ENCODE measurements around the gene ADK.

ADK gene

DNA sequence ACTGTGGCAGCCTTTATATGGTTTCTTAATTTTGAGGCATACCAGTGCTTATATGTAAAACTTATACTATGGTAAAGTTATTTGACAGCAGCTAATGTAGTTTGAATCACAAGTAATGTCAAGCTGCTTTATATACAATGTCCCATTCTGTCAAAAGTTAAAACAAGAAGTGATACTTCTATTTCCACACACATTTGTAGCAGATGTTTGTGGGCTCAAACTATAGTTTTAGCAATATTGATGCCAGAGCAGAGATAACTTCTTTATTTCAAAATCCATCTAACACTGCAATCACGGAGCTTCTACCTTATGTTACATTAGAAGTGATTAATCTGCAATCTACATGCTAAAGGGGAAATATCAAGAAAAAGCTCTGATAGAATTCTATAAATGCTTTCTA, 149.6 kb downstream of the ADK start:
- TF ChIP-seq POLR2A (IDR thresholded peaks at IDR 0.05; ENCODE audit: low read depth, low read length), result no peak
- DNase-seq (ENCODE audit: insufficient read length, low spot score), result no peak
- FAIRE-seq, result peak; percentile 60

DNA sequence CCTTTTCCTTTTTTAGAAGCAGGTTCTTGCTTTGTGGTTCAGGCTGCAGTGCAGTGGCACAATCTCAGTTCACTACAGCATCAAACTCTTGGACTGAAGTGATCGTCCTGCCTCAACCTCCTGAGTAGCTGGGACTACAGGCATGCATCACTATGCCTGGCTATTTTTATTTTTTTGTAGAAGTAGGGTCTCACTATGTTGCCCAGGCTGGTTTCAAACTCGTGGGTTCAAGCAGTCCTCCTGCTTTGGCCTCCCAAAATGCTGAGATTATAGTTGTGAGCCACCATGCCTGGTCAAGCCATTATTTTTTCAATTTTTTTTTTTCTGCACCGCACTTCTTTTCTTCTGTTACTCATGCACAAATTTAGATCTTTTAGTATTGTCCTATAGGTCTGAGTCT, 154.7 kb downstream of the ADK start:
- TF ChIP-seq POLR2A (IDR thresholded peaks at IDR 0.05; ENCODE audit: low read depth, low read length), result no peak
- peak; percentile 6 for FAIRE-seq
- DNase-seq (ENCODE audit: insufficient read length, low spot score), result no peak

DNA sequence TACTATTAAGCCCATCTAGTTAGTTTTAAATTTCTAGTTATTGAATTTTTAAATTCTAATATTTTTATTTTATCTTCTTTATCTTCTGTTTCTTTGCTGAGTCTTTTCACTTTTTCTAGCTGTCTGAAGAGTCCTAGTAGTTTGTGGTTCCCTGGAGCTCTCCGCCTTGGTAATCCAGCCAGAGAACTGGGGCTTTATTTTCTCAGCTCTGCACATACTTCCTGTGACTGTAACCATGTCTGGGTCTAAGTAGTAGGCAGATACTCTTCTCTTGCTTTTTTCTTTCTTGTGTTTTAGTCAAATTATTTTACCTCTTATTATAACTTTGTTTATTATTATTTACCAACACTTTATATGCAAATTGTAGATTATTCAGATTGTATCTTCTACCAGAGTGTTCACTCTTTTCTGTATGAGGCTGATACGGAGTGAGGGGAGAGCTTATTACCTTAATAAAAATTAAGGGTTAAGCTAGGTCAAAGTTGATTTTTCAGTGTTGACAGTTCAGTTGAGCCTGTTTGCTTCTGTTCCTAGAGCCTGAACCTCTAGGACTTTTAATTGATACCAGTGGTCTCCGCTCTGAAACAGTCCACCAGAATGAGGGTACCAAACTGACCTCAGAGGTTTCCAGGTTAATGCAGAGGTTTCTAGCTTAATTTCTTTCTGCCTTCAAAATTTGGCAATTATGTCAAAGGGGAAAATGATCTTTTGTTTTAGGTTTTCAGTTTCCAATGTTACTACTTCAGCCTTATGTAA, 155.4 kb downstream of the ADK start:
- TF ChIP-seq POLR2A (IDR thresholded peaks at IDR 0.05; ENCODE audit: low read depth, low read length), result no peak
- peak; percentile 68 for FAIRE-seq
- DNase-seq (ENCODE audit: insufficient read length, low spot score), result no peak

DNA sequence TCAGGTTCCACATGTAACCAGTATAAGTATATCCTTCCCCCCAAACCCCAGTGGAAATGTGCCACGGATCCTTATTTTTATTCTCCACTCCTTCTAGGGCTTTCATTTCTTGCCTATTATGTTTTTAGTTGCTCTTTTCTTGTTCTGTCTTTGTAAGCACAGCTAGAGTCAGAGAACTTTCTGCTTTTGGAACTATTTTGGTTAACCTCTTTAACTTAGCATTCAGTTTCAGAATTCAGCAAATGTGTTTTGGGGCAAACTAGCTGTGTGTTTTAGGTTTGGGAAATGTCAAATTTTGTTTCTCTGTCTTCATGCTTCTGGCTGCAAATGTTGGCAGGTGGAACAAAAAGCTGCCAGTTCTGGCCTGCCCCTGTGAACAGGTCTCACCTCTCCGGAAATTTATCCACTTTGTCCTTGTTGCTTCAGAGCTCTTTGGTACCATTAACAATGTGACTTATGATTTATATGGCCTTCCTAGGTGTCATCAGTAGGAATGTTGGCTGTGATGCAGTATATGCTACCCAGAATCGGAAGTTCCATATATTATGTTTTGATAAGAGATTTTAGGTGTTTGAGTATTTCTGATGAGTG, 156.1 kb downstream of the ADK start:
- TF ChIP-seq POLR2A (IDR thresholded peaks at IDR 0.05; ENCODE audit: low read depth, low read length), result no peak
- peak; percentile 61 for FAIRE-seq
- DNase-seq (ENCODE audit: insufficient read length, low spot score), result no peak

DNA sequence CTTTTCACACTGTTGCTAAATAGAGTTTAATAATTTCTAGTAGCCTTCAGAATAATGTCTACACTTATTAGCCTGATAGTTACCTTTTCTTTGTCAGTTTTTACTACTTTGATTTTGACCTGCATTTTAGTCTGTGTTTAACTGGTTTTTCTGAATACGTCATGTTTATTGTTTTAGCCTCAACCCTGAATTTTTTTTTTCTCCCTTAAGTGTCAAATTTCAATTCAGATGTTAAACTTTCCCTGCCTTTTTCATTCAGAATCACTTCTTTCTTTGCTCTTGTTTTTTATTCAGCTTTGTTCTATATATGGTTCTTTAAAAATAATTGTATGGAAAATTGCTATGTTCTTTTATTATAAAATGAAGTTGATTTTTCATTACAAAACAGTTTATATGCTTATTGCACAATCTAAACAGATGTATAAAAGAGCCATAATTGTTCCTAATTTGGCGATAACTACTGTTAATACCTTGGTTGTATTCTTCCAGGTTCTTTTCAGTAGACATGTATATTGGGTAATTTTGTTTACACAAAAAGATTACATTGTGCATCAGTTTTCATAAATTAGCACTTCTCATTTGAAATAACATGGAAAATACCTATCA, 159.7 kb downstream of the ADK start:
- DNase-seq (ENCODE audit: insufficient read length, low spot score) (no peak), FAIRE-seq (no peak)
- no peak for TF ChIP-seq POLR2A (IDR thresholded peaks at IDR 0.05; ENCODE audit: low read depth, low read length)

DNA sequence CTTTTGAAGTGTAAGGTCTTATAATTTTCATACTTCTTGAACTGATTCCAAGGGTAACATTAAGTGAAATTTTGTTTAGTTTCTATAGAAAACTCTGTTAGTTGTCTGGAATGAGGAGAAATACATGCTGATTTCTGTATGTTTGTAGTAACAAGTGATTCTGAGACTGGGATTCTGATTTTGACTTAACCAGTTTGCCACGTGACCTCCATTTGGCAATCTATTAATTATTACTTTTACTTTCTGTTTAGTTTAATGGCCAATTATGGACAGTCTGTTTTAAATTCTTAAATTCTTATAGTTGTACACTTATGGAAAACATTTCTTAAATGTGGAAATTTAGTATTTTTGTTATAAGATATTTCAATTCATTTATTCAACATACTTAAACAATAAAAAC, 163.1 kb downstream of the ADK start:
- peak; percentile 55 for FAIRE-seq
- no peak for DNase-seq (ENCODE audit: insufficient read length, low spot score)
- TF ChIP-seq POLR2A (IDR thresholded peaks at IDR 0.05; ENCODE audit: low read depth, low read length), result no peak

DNA sequence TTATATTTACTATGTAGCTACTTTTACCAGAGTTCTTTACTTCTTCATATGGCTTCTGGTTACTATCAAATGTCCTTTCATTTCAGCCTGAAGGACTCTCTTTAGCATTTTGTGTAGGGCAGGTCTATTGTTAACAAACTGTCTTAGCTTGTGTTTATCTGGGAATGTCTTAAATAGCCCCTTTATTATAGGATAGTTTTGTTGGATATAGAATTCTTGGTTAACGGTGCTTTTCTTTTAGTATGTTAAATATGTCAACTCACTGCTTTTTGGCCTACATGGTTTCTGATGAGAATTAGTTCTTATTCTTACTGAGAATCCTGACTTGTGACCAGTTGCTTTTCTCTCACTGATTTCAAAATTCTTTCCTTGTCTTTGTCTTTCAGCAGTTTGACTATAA, 169.0 kb downstream of the ADK start:
- no peak for DNase-seq (ENCODE audit: insufficient read length, low spot score)
- no peak for TF ChIP-seq POLR2A (IDR thresholded peaks at IDR 0.05; ENCODE audit: low read depth, low read length)
- FAIRE-seq, result no peak

DNA sequence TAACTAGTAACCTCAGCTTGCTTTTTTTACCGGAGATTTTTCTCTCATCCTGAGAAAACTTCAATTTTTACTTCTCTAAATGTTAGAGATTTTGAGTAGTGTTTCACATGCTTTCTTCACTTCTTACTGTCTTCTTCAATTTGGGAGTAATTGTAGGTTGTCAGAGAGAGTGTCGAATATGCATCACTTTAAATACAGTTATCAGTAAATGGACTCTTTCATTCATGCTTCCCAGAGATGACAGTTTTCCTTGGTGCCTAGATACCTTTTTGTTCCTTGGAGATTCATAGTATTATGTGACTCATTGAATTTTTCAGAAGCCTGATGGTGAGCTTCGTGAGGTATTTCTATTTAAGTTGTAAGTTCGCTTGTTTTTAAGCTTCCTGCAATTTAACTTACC, 169.7 kb downstream of the ADK start:
- FAIRE-seq (peak; percentile 20), DNase-seq (ENCODE audit: insufficient read length, low spot score) (no peak)

DNA sequence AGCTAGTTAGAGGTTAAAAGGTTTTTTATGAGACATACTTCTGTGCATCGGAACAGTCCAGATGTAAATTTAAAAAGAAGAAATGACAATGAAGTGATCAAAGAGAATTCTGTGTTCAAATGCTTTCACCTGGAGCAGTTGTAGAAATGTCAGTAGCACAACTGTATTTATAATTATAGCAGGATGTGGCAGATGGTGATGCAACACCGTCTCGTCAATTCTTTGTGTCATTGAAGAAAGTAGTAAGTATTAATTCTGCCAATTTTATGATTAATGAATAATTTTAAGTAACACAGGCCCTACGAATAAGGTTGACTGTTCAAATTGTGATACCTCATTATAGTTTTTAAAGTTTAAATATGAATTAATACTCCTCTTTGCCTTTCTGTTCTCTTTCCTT, 171.1 kb downstream of the ADK start:
- TF ChIP-seq POLR2A (IDR thresholded peaks at IDR 0.05; ENCODE audit: low read depth, low read length), result no peak
- FAIRE-seq, result peak; percentile 67
- DNase-seq (ENCODE audit: insufficient read length, low spot score), result no peak

More for the DNA sequence above, 169.7 kb downstream of the ADK start:
- TF ChIP-seq POLR2A (IDR thresholded peaks at IDR 0.05; ENCODE audit: low read depth, low read length), result no peak

DNA sequence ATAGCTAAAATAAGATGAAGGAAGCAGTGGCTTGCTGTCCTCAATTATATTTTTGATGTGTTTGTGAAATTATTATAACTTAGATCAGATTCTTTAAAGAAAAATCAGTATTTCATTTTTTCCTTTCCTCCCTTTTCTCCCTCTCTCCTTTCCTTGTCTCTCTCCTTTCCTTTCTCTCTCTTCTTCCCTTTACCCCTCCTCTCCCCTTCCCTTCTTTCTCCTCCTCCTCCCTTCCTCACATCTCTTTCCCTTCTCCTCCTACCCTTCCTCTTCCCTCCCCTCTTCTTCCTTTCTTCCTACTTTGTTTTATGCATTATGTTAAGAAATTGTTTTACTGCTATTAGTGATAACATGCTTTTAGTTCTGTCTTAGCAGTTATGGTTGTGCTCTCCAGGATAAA, 171.5 kb downstream of the ADK start:
- TF ChIP-seq POLR2A (IDR thresholded peaks at IDR 0.05; ENCODE audit: low read depth, low read length), result no peak
- FAIRE-seq, result no peak
- DNase-seq (ENCODE audit: insufficient read length, low spot score), result no peak

DNA sequence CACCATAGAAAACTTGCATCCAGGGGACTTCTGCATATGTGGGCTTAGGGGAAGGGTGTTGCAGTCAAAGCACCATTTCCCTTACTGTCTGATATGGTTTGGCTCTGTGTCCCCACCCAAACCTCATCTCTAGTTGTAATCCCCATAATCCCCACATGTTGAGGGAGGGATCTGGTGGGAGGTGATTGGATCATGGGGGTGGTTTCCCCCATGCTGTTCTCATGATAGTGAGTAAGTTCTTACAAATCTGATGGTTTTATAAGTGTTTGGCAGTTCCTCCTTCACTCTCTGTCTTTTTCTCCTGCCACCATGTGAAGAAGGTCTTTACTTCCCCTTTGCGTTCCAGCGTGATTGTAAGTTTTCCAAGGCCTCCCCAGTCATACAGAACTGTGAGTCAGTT, 177.4 kb downstream of the ADK start:
- DNase-seq (ENCODE audit: insufficient read length, low spot score) (no peak), FAIRE-seq (peak; percentile 23)
- no peak for TF ChIP-seq POLR2A (IDR thresholded peaks at IDR 0.05; ENCODE audit: low read depth, low read length)

DNA sequence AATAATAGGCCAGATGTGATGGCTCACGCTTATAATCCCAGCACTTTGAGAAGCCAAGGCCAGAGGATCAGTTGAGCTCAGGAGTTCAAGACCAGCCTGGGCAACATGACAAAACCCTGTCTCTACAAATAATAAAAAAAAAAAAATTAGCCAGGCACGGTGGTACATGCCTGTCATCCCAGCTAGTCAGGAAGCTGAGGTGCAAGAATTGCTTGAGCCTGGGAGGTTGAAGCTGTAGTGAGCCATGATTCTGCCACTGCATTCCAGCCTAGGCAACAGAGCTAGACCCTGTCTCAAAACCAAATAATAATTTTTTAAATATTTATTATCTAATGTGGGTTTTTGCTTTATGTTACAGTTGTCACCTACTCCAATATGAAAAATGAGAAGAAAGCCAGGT, 178.9 kb downstream of the ADK start:
- DNase-seq (ENCODE audit: insufficient read length, low spot score) (no peak), FAIRE-seq (no peak)
- TF ChIP-seq POLR2A (IDR thresholded peaks at IDR 0.05; ENCODE audit: low read depth, low read length), result no peak

DNA sequence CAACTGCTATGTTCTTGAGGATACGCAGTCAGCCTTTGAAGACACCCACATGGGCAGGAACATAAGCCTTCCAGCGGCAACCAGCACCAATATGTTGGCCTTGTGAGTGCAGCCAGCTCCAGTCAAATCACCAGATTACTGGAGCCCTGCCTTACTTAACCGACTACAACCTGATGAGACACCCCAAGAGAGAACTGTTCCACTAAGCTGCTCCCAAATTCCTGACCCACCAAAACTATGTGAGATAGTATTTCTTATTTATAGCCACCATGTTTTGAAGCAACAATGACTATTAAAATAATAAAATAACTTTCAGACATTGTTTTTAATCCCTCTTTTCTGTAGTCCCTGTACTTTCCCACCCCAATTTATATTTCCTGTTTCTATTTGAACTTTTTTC, 179.6 kb downstream of the ADK start:
- FAIRE-seq (no peak), DNase-seq (ENCODE audit: insufficient read length, low spot score) (no peak)
- no peak for TF ChIP-seq POLR2A (IDR thresholded peaks at IDR 0.05; ENCODE audit: low read depth, low read length)

DNA sequence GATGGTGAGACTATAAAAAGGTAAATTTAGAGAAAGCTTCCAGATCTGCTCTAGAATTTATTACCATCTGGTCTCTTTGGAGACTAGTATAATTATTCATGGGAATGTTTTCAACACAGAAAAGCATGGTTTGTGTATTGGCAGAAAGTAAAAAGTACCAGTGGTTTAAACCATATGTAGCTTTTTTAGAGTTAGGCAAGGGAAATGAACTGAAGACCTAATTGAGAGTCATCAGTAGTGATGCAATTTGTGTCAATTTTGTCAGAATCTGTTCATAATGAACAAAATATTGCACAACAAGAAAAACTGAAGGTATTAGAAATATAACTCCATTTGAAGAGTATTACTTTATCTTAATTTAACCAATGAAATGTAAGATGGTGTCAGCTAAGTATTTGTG, 181.4 kb downstream of the ADK start:
- TF ChIP-seq POLR2A (IDR thresholded peaks at IDR 0.05; ENCODE audit: low read depth, low read length), result no peak
- no peak for DNase-seq (ENCODE audit: insufficient read length, low spot score)
- FAIRE-seq, result peak; percentile 78

DNA sequence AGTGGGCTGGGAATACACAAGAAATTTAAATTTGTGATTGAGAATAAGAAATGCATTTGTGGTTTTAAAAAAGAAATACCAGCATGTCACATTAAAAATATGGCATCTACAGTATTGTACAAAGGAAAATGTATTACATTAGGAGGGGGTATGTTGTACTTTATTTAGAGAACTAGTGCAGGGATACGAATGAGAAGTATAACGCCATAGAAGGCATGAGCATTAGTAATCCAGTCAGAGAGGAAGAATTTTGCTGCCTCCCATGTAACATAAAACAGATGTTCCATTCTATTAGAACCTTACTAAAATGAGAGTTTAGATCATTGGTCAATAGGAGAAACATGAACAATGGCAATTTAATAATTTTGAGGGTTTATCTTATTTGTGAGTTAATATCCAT, 182.2 kb downstream of the ADK start:
- FAIRE-seq (peak; percentile 62), DNase-seq (ENCODE audit: insufficient read length, low spot score) (no peak)
- no peak for TF ChIP-seq POLR2A (IDR thresholded peaks at IDR 0.05; ENCODE audit: low read depth, low read length)

All from H54 (cell line).